GM12892 (cell line): ENCODE results near the gene ATP8A2.

Experiments
- POLR2A ChIP-seq: IDR thresholded peaks from 2 replicates; pipeline ENCODE4 v1.6.1; 2011; ENCODE audit warnings: low read depth, low read length, control low read depth
- POLR2AphosphoS5 ChIP-seq: IDR thresholded peaks from 2 replicates; pipeline ENCODE4 v1.6.1; 2011; ENCODE audit warnings: low read depth, low read length, control low read depth
- TAF1 ChIP-seq: IDR thresholded peaks from 2 replicates; pipeline ENCODE4 v1.6.1; 2011; ENCODE audit warnings: low read depth, mild to moderate bottlenecking, control low read depth, low read length, borderline replicate concordance

DNA sequence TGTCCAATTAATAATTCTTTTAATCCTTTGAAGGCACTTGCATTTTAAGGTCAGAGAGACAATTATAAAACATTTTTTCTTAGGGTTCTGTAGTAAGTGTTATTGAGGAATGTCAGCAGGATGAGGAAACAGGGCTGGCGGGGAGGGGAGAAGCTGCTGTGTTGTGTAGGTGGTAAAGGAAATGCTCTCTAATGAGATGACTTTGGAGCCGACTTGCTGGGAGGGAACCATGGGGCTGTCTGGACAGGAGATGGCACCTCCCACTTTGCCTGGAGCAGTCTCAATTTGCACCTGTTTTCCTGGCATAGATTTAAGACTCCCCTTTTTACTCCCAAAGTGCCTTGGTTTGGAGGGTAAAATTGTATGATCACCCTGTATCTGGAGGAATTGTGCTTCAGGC, 230.4 kb downstream of the ATP8A2 start:
- no peak for TF ChIP-seq POLR2A
- no peak for TF ChIP-seq POLR2AphosphoS5
- TF ChIP-seq TAF1: no peak
